ENCODE results near the gene ANKS6. TPM values are rescaled to one million over a fixed set of nuclear protein-coding genes. Genes with fewer than 3 reads are reported as not detected.

The ANKS6 gene
- total RNA-seq, 2 donors from 2014 or later = 41.7 to 55.2 TPM

DNA sequence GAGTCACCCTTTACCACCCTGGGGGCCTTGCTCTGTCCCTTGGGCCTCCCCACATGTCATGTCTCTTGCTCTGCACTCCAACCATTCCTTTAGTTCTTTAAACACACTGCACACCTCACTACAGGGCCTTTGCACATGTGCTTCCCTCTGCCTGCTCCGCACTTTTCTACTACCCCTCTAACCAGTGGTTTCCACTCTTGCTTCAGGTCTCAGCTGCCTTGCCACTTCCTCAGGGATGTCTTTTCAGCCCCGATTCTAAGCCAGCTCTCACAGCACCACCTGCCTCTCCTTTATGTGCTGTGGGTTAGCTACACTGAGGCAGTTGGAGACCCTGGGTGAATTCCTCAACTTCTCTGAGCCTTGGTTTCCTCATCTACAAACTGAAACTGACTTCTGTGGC is 53.0 kb downstream of the ANKS6 start:
- Histone ChIP-seq H3K36me3 (ENCODE audit: control insufficient read depth, insufficient read depth, low read length) (peaks cover 3% of the 10 kb centered on the region), H3K27ac (ENCODE audit: low read depth, low read length) (no peak overlapping the region), H3K9ac (ENCODE audit: extremely low read depth, low read length, poor library complexity, severe bottlenecking) (no peak overlapping the region), H3K4me3 (ENCODE audit: low read length) (no peak overlapping the region), H3K9me3 (ENCODE audit: control insufficient read depth, low read length) (peaks cover 11% of the 10 kb centered on the region), H3K27me3 (ENCODE audit: control insufficient read depth, insufficient read depth, low read length, poor library complexity, severe bottlenecking) (no peaks in the 10 kb centered on the region), H3K4me1 (ENCODE audit: control insufficient read depth, insufficient read depth, low read length) (no peaks in the 10 kb centered on the region)
- TF ChIP-seq, protein P1, sequence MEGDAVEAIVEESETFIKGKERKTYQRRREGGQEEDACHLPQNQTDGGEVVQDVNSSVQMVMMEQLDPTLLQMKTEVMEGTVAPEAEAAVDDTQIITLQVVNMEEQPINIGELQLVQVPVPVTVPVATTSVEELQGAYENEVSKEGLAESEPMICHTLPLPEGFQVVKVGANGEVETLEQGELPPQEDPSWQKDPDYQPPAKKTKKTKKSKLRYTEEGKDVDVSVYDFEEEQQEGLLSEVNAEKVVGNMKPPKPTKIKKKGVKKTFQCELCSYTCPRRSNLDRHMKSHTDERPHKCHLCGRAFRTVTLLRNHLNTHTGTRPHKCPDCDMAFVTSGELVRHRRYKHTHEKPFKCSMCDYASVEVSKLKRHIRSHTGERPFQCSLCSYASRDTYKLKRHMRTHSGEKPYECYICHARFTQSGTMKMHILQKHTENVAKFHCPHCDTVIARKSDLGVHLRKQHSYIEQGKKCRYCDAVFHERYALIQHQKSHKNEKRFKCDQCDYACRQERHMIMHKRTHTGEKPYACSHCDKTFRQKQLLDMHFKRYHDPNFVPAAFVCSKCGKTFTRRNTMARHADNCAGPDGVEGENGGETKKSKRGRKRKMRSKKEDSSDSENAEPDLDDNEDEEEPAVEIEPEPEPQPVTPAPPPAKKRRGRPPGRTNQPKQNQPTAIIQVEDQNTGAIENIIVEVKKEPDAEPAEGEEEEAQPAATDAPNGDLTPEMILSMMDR (conservative IDR thresholded peaks at IDR 0.05) = no peak
- Mint-ChIP-seq H3K36me3 (ENCODE audit: low read depth) (peaks cover 35% of the 10 kb centered on the region), H3K4me3 (no peak overlapping the region), H3K27ac (no peak overlapping the region), H3K4me1 (no peaks in the 10 kb centered on the region), H3K9me3 (peaks cover 9% of the 10 kb centered on the region), H3K27me3 (ENCODE audit: insufficient read depth) (no peaks in the 10 kb centered on the region)
- WGBS, 2 experiments (ENCODE audit: insufficient coverage in 1 of 2, insufficient read length in 1 of 2) = 99 to 100% methylated on average over 1 to 2 of the region's 2 CpGs
- no peak for DNase-seq

- Mint-ChIP-seq H3K36me3 (ENCODE audit: low read depth) (peaks cover 39% of the 10 kb centered on the region), H3K27ac (no peak overlapping the region), H3K4me3 (no peak overlapping the region), H3K27me3 (ENCODE audit: insufficient read depth) (no peaks in the 10 kb centered on the region), H3K9me3 (peaks cover 17% of the 10 kb centered on the region), H3K4me1 (no peaks in the 10 kb centered on the region)
- no peak for DNase-seq
- H3K9me3 ChIP-seq (ENCODE audit: control insufficient read depth, low read length) = peaks cover 11% of the 10 kb centered on the region
- no peaks in the 10 kb centered on the region for H3K4me1 ChIP-seq (ENCODE audit: control insufficient read depth, insufficient read depth, low read length)
- no peak overlapping the region for H3K4me3 ChIP-seq (ENCODE audit: low read length)
- H3K36me3 ChIP-seq (ENCODE audit: control insufficient read depth, insufficient read depth, low read length) = peaks cover 3% of the 10 kb centered on the region
- TF ChIP-seq, protein P1 (conservative IDR thresholded peaks at IDR 0.05) = no peak
- H3K27ac ChIP-seq (ENCODE audit: low read depth, low read length) = no peak overlapping the region
- H3K27me3 ChIP-seq (ENCODE audit: control insufficient read depth, insufficient read depth, low read length, poor library complexity, severe bottlenecking) = no peaks in the 10 kb centered on the region
- H3K9ac ChIP-seq (ENCODE audit: extremely low read depth, low read length, poor library complexity, severe bottlenecking) = no peak overlapping the region
- WGBS, 2 experiments (ENCODE audit: insufficient coverage in 1 of 2, insufficient read length in 1 of 2) = 86 to 91% methylated on average over 4 to 9 of the region's 10 CpGs
These were observed 53.8 kb downstream of the ANKS6 start for GRCh38 chr9:98742325-98743280.

DNA sequence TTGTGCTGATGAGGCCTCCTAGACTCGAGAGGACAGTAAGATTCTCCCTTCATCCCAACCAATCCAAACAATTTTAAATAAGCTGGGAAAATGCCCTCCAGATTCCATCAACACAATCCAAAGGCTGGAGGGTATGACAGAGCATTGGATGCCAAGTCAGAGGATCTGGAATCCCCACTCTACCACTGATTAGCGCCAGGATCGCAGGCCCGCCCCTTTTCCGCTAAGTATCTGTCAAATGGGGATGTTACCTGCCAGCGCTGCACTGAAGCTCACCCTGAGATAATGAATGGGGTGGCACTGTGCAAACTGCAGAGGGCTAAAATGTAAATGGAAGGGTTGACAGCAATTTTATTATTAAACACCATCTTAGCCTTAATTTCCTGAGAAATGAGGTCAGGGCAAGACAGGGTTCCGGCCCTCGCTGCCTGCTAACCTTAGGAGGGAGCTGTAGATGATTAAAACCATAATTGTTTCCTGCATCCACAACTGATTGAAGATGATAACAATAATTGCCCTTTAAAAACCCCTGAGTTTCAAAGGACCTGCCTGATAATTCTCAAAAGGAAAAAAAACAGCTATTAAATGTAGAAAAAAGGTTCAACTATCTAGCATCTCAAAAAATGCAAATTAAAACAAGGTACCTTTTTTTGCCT is 56.0 kb downstream of the ANKS6 start:
- Mint-ChIP-seq H3K4me3 (no peak overlapping the region), H3K4me1 (no peaks in the 10 kb centered on the region), H3K27ac (no peak overlapping the region), H3K9me3 (peaks cover 20% of the 10 kb centered on the region), H3K36me3 (ENCODE audit: low read depth) (peaks cover 61% of the 10 kb centered on the region), H3K27me3 (ENCODE audit: insufficient read depth) (no peaks in the 10 kb centered on the region)
- Histone ChIP-seq H3K27me3 (ENCODE audit: control insufficient read depth, insufficient read depth, low read length, poor library complexity, severe bottlenecking) (no peaks in the 10 kb centered on the region), H3K27ac (ENCODE audit: low read depth, low read length) (no peak overlapping the region), H3K9ac (ENCODE audit: extremely low read depth, low read length, poor library complexity, severe bottlenecking) (no peak overlapping the region), H3K9me3 (ENCODE audit: control insufficient read depth, low read length) (peaks cover 11% of the 10 kb centered on the region), H3K4me3 (ENCODE audit: low read length) (no peak overlapping the region), H3K4me1 (ENCODE audit: control insufficient read depth, insufficient read depth, low read length) (no peaks in the 10 kb centered on the region), H3K36me3 (ENCODE audit: control insufficient read depth, insufficient read depth, low read length) (peaks cover 10% of the 10 kb centered on the region)
- WGBS, 2 experiments (ENCODE audit: insufficient coverage in 1 of 2, insufficient read length in 1 of 2) = 95% methylated on average over 8 of the region's 8 CpGs; no CpG with 5 or more reads in 1 of the 2 experiments
- TF ChIP-seq, protein P1 (conservative IDR thresholded peaks at IDR 0.05) = no peak
- DNase-seq = no peak
